Esophagus muscularis mucosa (tissue), 4 donors: ENCODE measurements around the gene BLACAT1. TPM values are rescaled to one million over a fixed set of nuclear protein-coding genes. Genes with fewer than 3 reads are reported as not detected.

Source experiments
- DNase-seq: peaks from one replicate; pipeline ENCODE4 v3.0.0-alpha.2; 2017; ENCODE audit errors: extremely low spot score
- H3K27ac ChIP-seq, 4 donors: fragments of 200-600 bp; sonication (generic); replicated peaks in 1 of 4; 1 replicate in 3 of 4; 2 replicates in 1 of 4; pipeline ENCODE4 v1.5.1; 2016 to 2019; ENCODE audit warnings: mild to moderate bottlenecking in 1 of 4
- H3K27me3 ChIP-seq, 4 donors: fragments of 200-600 bp; sonication (generic); one replicate each; pipeline versions ENCODE4 v1.5.1 to v1.6.0; 2016 to 2019
- H3K36me3 ChIP-seq, 4 donors: fragments of 200-600 bp; sonication (generic); one replicate each; pipeline ENCODE4 v1.5.1; 2016 to 2019
- H3K4me1 ChIP-seq, 4 donors: fragments of 200-600 bp; sonication (generic); one replicate each; pipeline ENCODE4 v1.5.1; 2016 to 2019
- H3K4me3 ChIP-seq, 4 donors: fragments of 200-600 bp; sonication (generic); 1 replicate in 2 of 4; 2 replicates in 2 of 4; pipeline ENCODE4 v1.5.1; 2016 to 2019; ENCODE audit warnings: mild to moderate bottlenecking in 4 of 4, moderate library complexity in 1 of 4
- H3K9me3 ChIP-seq, 4 donors: fragments of 200-600 bp; sonication (generic); 1 replicate in 3 of 4; 2 replicates in 1 of 4; pipeline ENCODE4 v1.5.1; 2016 to 2019
- CTCF ChIP-seq, 3 experiments: fragments of 200-600 bp in 2 of 3; fragments of 450-650 bp in 1 of 3; sonication (generic) in 2 of 3; IDR thresholded peaks; one replicate each; pipeline ENCODE4 v1.5.1; 2017 to 2019; ENCODE audit warnings: antibody characterized with exemption in 3 of 3, mild to moderate bottlenecking in 2 of 3, moderate library complexity in 1 of 3
- EP300 ChIP-seq: sonication (generic); formaldehyde crosslinking; IDR thresholded peaks from one replicate; pipeline ENCODE4 v1.6.1; 2017; ENCODE audit warnings: antibody characterized with exemption
- POLR2A ChIP-seq: fragments of 450-650 bp; IDR thresholded peaks from one replicate; pipeline ENCODE4 v1.6.1; 2017; ENCODE audit warnings: antibody characterized with exemption, moderate library complexity, mild to moderate bottlenecking, low read depth
- POLR2AphosphoS5 ChIP-seq, 2 donors: sonication (generic); formaldehyde crosslinking; IDR thresholded peaks; one replicate each; pipeline ENCODE4 v1.6.1; 2017; ENCODE audit warnings: antibody characterized with exemption in 2 of 2
- WGBS: methylation state at CpG from one replicate; pipeline ENCODE4 v1.1.5; 2018; 5-methylcytosine and 5-hydroxymethylcytosine counted together
- intact Hi-C: fragments of 100-400 bp; cut with DNase I; formaldehyde crosslinking; loops from one replicate; pipeline ENCODE4 v1.15.1; 2023
- total RNA-seq, 4 donors: library from RNA; depleted of rRNA; stranded (reverse); fragments of >200 nt; gene quantifications; one replicate each; pipeline versions ENCODE4 v1.1.0 to v1.2.1, GENCODE V29; 2016

Gene BLACAT1
- total RNA-seq, 4 donors from 2014 or later, result not detected

GRCh38 chr1:205475855-205476254 lies 20.0 kb upstream of the BLACAT1 start:
- Histone ChIP-seq H3K36me3 (no peaks in the 10 kb centered on the region), H3K27ac (no peak overlapping the region), H3K9me3 (peaks cover 0 to 15% (median 10%) of the 10 kb centered on the region in 4 donors), H3K4me3 (no peak overlapping the region), H3K4me1 (peaks cover 0 to 10% (median 9%) of the 10 kb centered on the region in 4 donors), H3K27me3 (peaks cover 0 to 81% (median 4%) of the 10 kb centered on the region in 4 donors)
- TF ChIP-seq EP300 (no peak), CTCF (IDR thresholded peaks at IDR 0.05) (no peak), POLR2AphosphoS5 (IDR thresholded peaks at IDR 0.05) (no peak), POLR2A (no peak)
- intact Hi-C loops, result no loop called here
- no peak for DNase-seq
- WGBS, result 93% methylated on average over 1 of the region's 1 CpG

GRCh38 chr1:205474571-205474970 lies 18.7 kb upstream of the BLACAT1 start:
- Histone ChIP-seq H3K27ac (no peak overlapping the region), H3K4me1 (peaks cover 0 to 10% (median 9%) of the 10 kb centered on the region in 4 donors), H3K27me3 (peaks cover 0 to 71% (median 4%) of the 10 kb centered on the region in 4 donors), H3K9me3 (peaks cover 0 to 15% (median 10%) of the 10 kb centered on the region in 4 donors), H3K36me3 (no peaks in the 10 kb centered on the region), H3K4me3 (no peak overlapping the region)
- 93% methylated on average over 3 of the region's 3 CpGs for WGBS
- TF ChIP-seq POLR2AphosphoS5 (IDR thresholded peaks at IDR 0.05) (no peak), POLR2A (no peak), EP300 (no peak), CTCF (IDR thresholded peaks at IDR 0.05) (no peak)
- intact Hi-C loops, result no loop called here
- DNase-seq, result no peak

GRCh38 chr1:205473966-205474365 lies 18.1 kb upstream of the BLACAT1 start:
- H3K9me3 ChIP-seq, result peaks cover 0 to 15% (median 10%) of the 10 kb centered on the region in 4 donors
- no peak for DNase-seq
- H3K36me3 ChIP-seq, result no peaks in the 10 kb centered on the region
- H3K4me1 ChIP-seq, result peaks cover 0 to 10% (median 9%) of the 10 kb centered on the region in 4 donors
- intact Hi-C loops, result no loop called here
- 87% methylated on average over 7 of the region's 7 CpGs for WGBS
- no peak overlapping the region for H3K4me3 ChIP-seq
- TF ChIP-seq EP300 (no peak), POLR2AphosphoS5 (IDR thresholded peaks at IDR 0.05) (no peak), POLR2A (no peak), CTCF (IDR thresholded peaks at IDR 0.05) (no peak)
- peaks cover 0 to 72% (median 4%) of the 10 kb centered on the region in 4 donors for H3K27me3 ChIP-seq
- no peak overlapping the region for H3K27ac ChIP-seq

- Histone ChIP-seq H3K27me3 (peaks cover 0 to 67% (median 4%) of the 10 kb centered on the region in 4 donors), H3K27ac (no peak overlapping the region), H3K9me3 (peaks cover 0 to 15% (median 10%) of the 10 kb centered on the region in 4 donors), H3K4me3 (no peak overlapping the region), H3K36me3 (no peaks in the 10 kb centered on the region), H3K4me1 (peaks cover 0 to 10% (median 9%) of the 10 kb centered on the region in 4 donors)
- TF ChIP-seq POLR2A (no peak), EP300 (no peak), CTCF (IDR thresholded peaks at IDR 0.05) (no peak), POLR2AphosphoS5 (IDR thresholded peaks at IDR 0.05) (no peak)
- 20% methylated on average over 4 of the region's 4 CpGs for WGBS
- intact Hi-C loops, result no loop called here
- no peak for DNase-seq
Observed at GRCh38 chr1:205473475-205473874, 17.6 kb upstream of the BLACAT1 start.
